IPS DF 4.7 (cell line): ENCODE measurements around the gene MMP20.

Experiments
- DNase-seq: peaks from one replicate; pipeline ENCODE4 v3.0.0-alpha.2; 2013; ENCODE audit warnings: low spot score; ENCODE audit errors: extremely low read depth

Gene MMP20

DNA sequence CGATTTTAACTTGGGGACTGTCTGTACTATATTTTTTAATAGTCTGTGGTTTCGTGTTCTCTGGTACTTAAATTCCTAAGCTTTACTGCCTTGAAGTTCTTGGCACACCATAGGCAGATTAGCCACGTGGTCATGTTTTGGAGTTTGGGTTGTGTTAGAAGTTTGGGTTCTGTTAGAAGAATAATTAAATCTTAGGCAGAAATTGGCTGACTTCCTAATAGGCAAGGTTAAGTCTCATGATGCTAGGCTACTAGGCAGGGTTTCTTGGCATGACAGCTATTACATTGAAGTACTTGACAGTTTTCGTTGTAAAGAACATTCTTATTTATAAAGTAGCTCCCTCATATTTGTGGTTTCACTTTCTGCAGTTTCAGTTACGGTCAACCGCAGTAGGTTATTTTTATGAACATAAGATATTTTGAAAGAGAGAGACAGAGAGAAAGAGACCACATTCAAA, 64.5 kb downstream of the MMP20 start:
- DNase-seq: no peak

GRCh38 chr11:102559839-102560238, 65.3 kb downstream of the MMP20 start:
- no peak for DNase-seq

DNA sequence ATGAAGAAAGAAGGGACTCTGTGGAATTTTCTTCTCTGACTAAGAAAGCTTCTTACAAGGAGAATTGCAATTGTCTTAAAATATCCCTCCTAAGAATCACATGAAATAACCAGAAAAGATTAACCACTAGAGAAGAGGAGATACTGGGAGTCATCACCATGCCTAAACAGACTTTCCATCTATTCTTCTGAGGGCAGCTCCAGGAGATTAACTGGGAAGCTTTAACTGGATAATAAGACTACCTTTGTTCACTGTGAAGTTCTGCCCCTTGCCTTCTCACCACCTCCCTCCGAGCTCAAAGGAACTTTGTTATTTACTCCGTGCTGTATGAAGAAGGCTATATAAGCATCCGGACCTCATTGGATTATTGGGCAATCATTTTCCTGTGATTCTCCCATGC, 70.0 kb downstream of the MMP20 start:
- no peak for DNase-seq

- DNase-seq: no peak
These were observed 71.3 kb downstream of the MMP20 start for GRCh38 chr11:102553835-102554282.

DNA sequence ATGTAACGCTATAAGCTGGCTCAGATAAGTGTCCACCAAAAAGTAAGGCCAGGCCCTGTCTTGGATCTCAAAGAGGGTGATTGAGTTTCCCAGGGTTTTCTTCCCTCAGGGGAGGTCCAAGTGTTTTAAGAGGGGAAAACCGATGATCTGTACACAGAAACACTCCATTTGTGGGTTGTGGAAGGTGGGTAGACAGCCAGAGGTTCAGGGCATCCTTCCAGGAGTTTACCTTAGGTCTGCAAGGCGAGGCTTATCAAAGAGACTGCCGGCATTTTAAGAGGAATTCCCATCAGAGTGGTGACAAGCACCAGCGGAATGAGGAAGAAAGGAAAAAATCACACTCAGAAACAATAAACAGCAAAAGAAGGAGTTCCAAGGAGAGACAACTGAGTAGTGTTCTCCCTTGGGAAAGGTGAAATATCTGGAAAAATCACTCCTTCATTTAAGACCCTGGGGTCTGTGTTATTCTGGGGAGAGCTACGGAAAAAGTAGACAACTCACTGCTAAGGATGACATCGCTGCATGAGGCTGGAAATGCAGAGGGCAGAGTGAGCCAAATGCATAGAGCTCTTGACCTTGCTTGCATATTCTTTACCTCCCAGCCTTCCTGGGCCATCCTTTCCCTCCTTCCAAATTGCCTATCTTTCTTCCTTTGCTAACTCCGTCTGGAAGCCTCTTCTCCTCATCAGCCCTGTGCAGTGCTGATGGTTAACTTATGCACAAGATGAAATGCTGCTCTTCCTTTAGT, 72.5 kb downstream of the MMP20 start:
- DNase-seq: no peak

DNA sequence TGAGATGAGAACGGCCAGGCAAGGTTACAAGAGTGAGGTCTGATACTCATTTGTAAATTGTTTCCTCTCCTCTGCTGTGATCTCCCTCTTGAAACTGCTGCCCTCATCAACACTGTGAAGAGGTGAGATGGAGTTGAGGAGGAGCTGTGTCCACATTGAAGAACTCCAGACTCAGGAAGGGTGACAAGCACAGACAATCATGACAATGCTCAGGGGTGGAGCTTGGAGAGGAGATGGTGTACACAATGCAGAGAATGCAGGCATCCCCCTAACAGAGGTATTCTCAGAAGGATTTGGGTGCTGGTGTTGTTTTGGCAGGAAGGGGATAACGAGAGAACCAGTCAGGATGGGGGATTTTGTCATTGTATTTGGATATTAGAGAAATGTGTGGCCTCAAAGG, 73.1 kb downstream of the MMP20 start:
- DNase-seq: no peak

- DNase-seq: no peak
These were observed 73.9 kb downstream of the MMP20 start for GRCh38 chr11:102551169-102551781.

GRCh38 chr11:102546923-102547471, 78.1 kb downstream of the MMP20 start:
- DNase-seq: no peak

GRCh38 chr11:102546427-102546826, 78.7 kb downstream of the MMP20 start:
- no peak for DNase-seq

DNA sequence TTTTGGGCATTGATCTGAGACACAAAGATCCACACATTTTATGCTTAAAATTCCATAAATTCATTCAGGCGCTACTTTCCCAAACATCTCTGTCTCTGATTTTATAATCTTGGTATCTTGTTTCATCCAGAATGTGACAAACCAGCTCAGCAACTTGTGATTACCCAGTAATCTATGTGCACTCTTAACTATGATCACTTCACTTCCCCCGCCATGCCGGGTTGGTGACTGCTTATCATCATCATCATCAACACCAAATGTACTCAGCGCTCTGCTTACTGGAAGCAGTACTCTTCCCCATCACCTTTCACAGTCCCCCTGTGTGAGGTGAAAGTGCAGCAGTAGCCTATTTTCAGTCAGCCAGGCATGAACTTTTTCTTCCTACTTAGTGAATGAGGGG, 79.4 kb downstream of the MMP20 start:
- DNase-seq: no peak

DNA sequence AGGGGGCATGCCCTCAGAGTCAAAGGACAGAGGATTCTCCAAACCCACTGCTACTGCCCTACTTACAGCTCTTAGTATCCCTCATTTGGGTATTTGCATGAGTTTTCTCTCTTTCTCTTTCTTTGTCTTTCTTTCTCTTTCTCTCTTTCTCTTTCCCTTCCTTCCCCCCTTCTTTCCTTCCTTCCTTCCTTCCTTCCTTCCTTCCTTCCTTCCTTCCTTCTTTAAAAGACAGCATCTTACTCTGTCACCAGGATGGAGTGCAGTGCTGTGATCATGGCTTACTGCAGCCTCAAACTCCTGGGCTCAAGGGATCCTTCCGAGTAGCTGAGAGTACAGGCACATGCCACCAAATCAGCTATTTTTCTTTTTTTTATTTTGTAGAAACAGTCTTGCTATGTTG, 80.5 kb downstream of the MMP20 start:
- DNase-seq: no peak

- no peak for DNase-seq
These were observed 85.6 kb downstream of the MMP20 start for GRCh38 chr11:102539567-102539966.

DNA sequence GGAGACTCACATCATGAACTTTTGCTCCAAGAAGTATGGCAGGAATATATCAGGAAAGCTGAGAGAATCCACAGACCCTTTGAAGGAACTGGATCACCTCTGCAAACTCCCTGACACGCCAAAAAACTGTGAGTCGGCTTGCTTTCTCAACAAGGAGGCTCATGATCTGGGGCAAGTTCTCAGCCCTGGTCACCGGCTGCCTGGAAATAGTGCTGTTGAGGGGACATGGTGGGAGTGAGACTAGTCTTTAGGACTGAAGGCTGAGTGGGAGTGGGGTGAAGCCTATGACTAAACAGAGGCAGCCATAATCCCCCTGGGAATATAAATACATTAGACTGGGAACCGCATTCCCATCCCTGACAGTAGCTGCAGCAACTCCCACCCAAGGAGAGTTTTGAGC, 86.2 kb downstream of the MMP20 start:
- DNase-seq: no peak

- no peak for DNase-seq
These were observed 90.8 kb downstream of the MMP20 start for GRCh38 chr11:102534261-102534872.

- DNase-seq: no peak
These were observed 94.6 kb downstream of the MMP20 start, which contains the start of gene MMP7 for GRCh38 chr11:102530558-102530957. Gene MMP7, minus strand, starts transcription at chr11:102530747. Its CDS starts 47 bp downstream, at chr11:102530700.

GRCh38 chr11:102528618-102529017, 96.5 kb downstream of the MMP20 start:
- DNase-seq: no peak

- no peak for DNase-seq
These were observed 97.4 kb downstream of the MMP20 start for GRCh38 chr11:102527684-102528083.

DNA sequence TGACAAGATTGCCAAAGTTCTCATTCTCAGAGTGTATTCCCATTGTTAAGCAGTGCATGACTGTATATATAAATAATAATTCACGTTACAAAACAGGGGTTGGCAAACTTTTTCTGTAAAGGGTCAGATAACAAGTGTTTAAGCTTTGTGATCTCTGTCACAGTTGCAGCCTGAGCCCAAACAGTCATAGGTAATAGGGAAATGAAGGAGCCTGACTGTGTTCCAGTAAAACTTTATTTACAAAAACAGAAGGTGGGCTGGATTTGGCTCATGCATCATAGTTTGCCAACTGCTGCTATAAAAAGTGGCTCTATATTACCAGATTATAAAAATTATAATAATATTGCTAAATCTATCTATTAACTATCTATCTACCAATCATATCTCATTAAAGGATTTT, 98.1 kb downstream of the MMP20 start:
- DNase-seq: no peak
